22Rv1 (cell line): ENCODE measurements around the gene SCAPER.

ENCODE experiments used
- ZFX ChIP-seq: fragments of 450-650 bp; IDR thresholded peaks from 2 replicates; pipeline ENCODE4 v1.6.1; 2017; ENCODE audit warnings: antibody characterized with exemption, borderline replicate concordance
- TF ChIP-seq, protein P1 (sequence below): fragments of 450-650 bp; IDR thresholded peaks from 2 replicates; pipeline ENCODE4 v1.5.1; 2017; ENCODE audit warnings: mild to moderate bottlenecking

- TF ChIP-seq, protein P1, sequence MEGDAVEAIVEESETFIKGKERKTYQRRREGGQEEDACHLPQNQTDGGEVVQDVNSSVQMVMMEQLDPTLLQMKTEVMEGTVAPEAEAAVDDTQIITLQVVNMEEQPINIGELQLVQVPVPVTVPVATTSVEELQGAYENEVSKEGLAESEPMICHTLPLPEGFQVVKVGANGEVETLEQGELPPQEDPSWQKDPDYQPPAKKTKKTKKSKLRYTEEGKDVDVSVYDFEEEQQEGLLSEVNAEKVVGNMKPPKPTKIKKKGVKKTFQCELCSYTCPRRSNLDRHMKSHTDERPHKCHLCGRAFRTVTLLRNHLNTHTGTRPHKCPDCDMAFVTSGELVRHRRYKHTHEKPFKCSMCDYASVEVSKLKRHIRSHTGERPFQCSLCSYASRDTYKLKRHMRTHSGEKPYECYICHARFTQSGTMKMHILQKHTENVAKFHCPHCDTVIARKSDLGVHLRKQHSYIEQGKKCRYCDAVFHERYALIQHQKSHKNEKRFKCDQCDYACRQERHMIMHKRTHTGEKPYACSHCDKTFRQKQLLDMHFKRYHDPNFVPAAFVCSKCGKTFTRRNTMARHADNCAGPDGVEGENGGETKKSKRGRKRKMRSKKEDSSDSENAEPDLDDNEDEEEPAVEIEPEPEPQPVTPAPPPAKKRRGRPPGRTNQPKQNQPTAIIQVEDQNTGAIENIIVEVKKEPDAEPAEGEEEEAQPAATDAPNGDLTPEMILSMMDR: no peak
- no peak for TF ChIP-seq ZFX
These were observed 603 bp downstream of the SCAPER start for GRCh38 chr15:76904461-76905012.
